SK-N-SH treated with all-trans-retinoic acid at 6 μM for 48 hours (cell line): ENCODE data around the gene ARHGAP22.

Experiments
- ATAC-seq: fragments of 200-7000 bp; cut with Tn5 transposase; 3 replicates; pipeline ENCODE4 v1.9.1; 2020; ENCODE audit warnings: mild to moderate bottlenecking, moderate library complexity
- ARNTL ChIP-seq: fragments of 450-650 bp; formaldehyde crosslinking; IDR thresholded peaks from 2 replicates; pipeline ENCODE4 v1.5.0; 2020; ENCODE audit warnings: low read depth, mild to moderate bottlenecking, moderate library complexity, borderline replicate concordance
- BACH2 ChIP-seq: fragments of 250-450 bp; sonication (Bioruptor Pico); IDR thresholded peaks from 2 replicates; pipeline ENCODE4 v1.9.0; 2021; ENCODE audit warnings: mild to moderate bottlenecking, borderline replicate concordance
- CREB5 ChIP-seq: fragments of 250-450 bp; sonication (Bioruptor Pico); IDR thresholded peaks from 2 replicates; pipeline ENCODE4 v1.5.1; 2020; ENCODE audit warnings: low read depth, mild to moderate bottlenecking, moderate library complexity
- CSDC2 ChIP-seq: fragments of 250-450 bp; sonication (Bioruptor Pico); IDR thresholded peaks from 2 replicates; pipeline ENCODE4 v1.5.0; 2020; ENCODE audit warnings: mild to moderate bottlenecking, moderate library complexity
- ESRRG ChIP-seq: fragments of 250-450 bp; sonication (Bioruptor Pico); IDR thresholded peaks from 2 replicates; pipeline ENCODE4 v1.6.1; 2021; ENCODE audit warnings: mild to moderate bottlenecking
- GLIS3 ChIP-seq: fragments of 250-450 bp; sonication (Bioruptor Pico); IDR thresholded peaks from 2 replicates; pipeline ENCODE4 v1.5.0; 2020; ENCODE audit warnings: mild to moderate bottlenecking, moderate library complexity
- ISL1 ChIP-seq: fragments of 250-450 bp; sonication (Bioruptor Pico); IDR thresholded peaks from 2 replicates; pipeline ENCODE4 v2.1.2; 2022; ENCODE audit warnings: mild to moderate bottlenecking, moderate library complexity
- OSR1 ChIP-seq: fragments of 250-450 bp; sonication (Bioruptor Pico); IDR thresholded peaks from 2 replicates; pipeline ENCODE4 v1.8.0; 2022; ENCODE audit warnings: moderate library complexity, mild to moderate bottlenecking, inconsistent platforms
- PATZ1 ChIP-seq: fragments of 250-450 bp; sonication (Bioruptor Pico); IDR thresholded peaks from 2 replicates; pipeline ENCODE4 v1.8.0; 2020; ENCODE audit warnings: mild to moderate bottlenecking, moderate library complexity, borderline replicate concordance
- RARB ChIP-seq: fragments of 250-450 bp; sonication (Bioruptor Pico); IDR thresholded peaks from 2 replicates; pipeline ENCODE4 v1.8.0; 2021; ENCODE audit warnings: mild to moderate bottlenecking, moderate library complexity
- SNAI2 ChIP-seq: fragments of 250-450 bp; sonication (Bioruptor Pico); IDR thresholded peaks from 2 replicates; pipeline ENCODE4 v1.5.0; 2020; ENCODE audit warnings: mild to moderate bottlenecking, moderate library complexity
- TCF4 ChIP-seq: fragments of 250-450 bp; sonication (Bioruptor Pico); IDR thresholded peaks from 2 replicates; pipeline ENCODE4 v1.8.0; 2021; ENCODE audit warnings: mild to moderate bottlenecking, moderate library complexity, borderline replicate concordance
- TOX ChIP-seq: fragments of 250-450 bp; sonication (Bioruptor Pico); IDR thresholded peaks from 2 replicates; pipeline ENCODE4 v1.8.0; 2021; ENCODE audit warnings: mild to moderate bottlenecking, moderate library complexity, borderline replicate concordance
- TSHZ2 ChIP-seq: fragments of 250-450 bp; sonication (Bioruptor Pico); IDR thresholded peaks from 2 replicates; pipeline ENCODE4 v1.5.0; 2020; ENCODE audit warnings: mild to moderate bottlenecking, moderate library complexity
- ZC3H10 ChIP-seq: fragments of 250-450 bp; sonication (Bioruptor Pico); IDR thresholded peaks from 2 replicates; pipeline ENCODE4 v1.5.1; 2021; ENCODE audit warnings: mild to moderate bottlenecking, moderate library complexity
- ZFP3 ChIP-seq: fragments of 250-450 bp; sonication (Bioruptor Pico); IDR thresholded peaks from 2 replicates; pipeline ENCODE4 v1.5.0; 2020; ENCODE audit warnings: mild to moderate bottlenecking, moderate library complexity
- ZFP30 ChIP-seq: fragments of 450-650 bp; formaldehyde crosslinking; IDR thresholded peaks from 2 replicates; pipeline ENCODE4 v1.5.0; 2022; ENCODE audit warnings: mild to moderate bottlenecking, moderate library complexity
- ZNF565 ChIP-seq: fragments of 450-650 bp; formaldehyde crosslinking; conservative IDR thresholded peaks from 2 replicates; pipeline ENCODE4 v1.5.0; 2020; ENCODE audit warnings: low read depth, mild to moderate bottlenecking, moderate library complexity
- ZNF70 ChIP-seq: fragments of 450-650 bp; formaldehyde crosslinking; IDR thresholded peaks from 2 replicates; pipeline ENCODE4 v1.5.0; 2020; ENCODE audit warnings: mild to moderate bottlenecking, moderate library complexity
- ZNF8 ChIP-seq: fragments of 450-650 bp; formaldehyde crosslinking; IDR thresholded peaks from 2 replicates; pipeline ENCODE4 v1.5.0; 2020; ENCODE audit warnings: mild to moderate bottlenecking, moderate library complexity

Gene ARHGAP22

GRCh38 chr10:48653944-48654698 lies 49.2 kb upstream of the ARHGAP22 start (continued):
- no peak for TF ChIP-seq TOX (CRISPR knock-in tag)
- TF ChIP-seq ZNF8 (CRISPR knock-in tag): no peak
- TF ChIP-seq ESRRG (CRISPR knock-in tag): no peak
- no peak for TF ChIP-seq ZC3H10 (CRISPR knock-in tag)
- no peak for TF ChIP-seq ZFP3

GRCh38 chr10:48653347-48653746 lies 48.5 kb upstream of the ARHGAP22 start:
- TF ChIP-seq ZFP3 (no peak), PATZ1 (CRISPR knock-in tag) (no peak), TSHZ2 (CRISPR knock-in tag) (no peak), TOX (CRISPR knock-in tag) (no peak), RARB (CRISPR knock-in tag) (no peak), ESRRG (CRISPR knock-in tag) (no peak), ARNTL (CRISPR knock-in tag) (no peak), ZNF565 (CRISPR knock-in tag) (no peak), ZNF8 (CRISPR knock-in tag) (no peak), ZNF70 (CRISPR knock-in tag) (no peak), SNAI2 (CRISPR knock-in tag) (no peak), CREB5 (CRISPR knock-in tag) (no peak), OSR1 (no peak), ISL1 (no peak), ZFP30 (no peak), BACH2 (CRISPR knock-in tag) (no peak), TCF4 (CRISPR knock-in tag) (no peak), GLIS3 (CRISPR knock-in tag) (no peak)
- no peak for ATAC-seq

GRCh38 chr10:48652344-48652743 lies 47.5 kb upstream of the ARHGAP22 start:
- ATAC-seq: no peak
- TF ChIP-seq BACH2 (CRISPR knock-in tag): no peak
- no peak for TF ChIP-seq CSDC2 (CRISPR knock-in tag)
- no peak for TF ChIP-seq CREB5 (CRISPR knock-in tag)
- no peak for TF ChIP-seq PATZ1 (CRISPR knock-in tag)
